CD14-positive monocyte (primary cell): ENCODE data around the gene ALAS2. TPM values are rescaled to one million over a fixed set of nuclear protein-coding genes. Genes with fewer than 3 reads are reported as not detected.

Experiments
- DNase-seq, 3 donors: peaks; one replicate each; pipeline ENCODE4 v3.0.0-alpha.2; 2011 to 2022
- H2AFZ ChIP-seq: 2 replicates; pipeline ENCODE4 v1.6.0; 2012; ENCODE audit warnings: mild to moderate bottlenecking, low read depth, low read length, inconsistent platforms; ENCODE audit not compliant: insufficient read depth, poor library complexity, severe bottlenecking
- H3K27ac ChIP-seq, 2 donors: 1 replicate in 1 of 2; 2 replicates in 1 of 2; pipeline ENCODE4 v1.5.1; 2012 to 2013; ENCODE audit warnings: low read length in 2 of 2, control low read depth in 1 of 2, inconsistent platforms in 1 of 2, low read depth in 1 of 2, mild to moderate bottlenecking in 1 of 2
- H3K27me3 ChIP-seq, 2 donors: one replicate each; pipeline versions ENCODE4 v1.6.0 to v1.6.1; 2011 to 2013; ENCODE audit warnings: low read length in 2 of 2; ENCODE audit not compliant: control insufficient read depth in 2 of 2, insufficient read depth in 2 of 2
- H3K36me3 ChIP-seq, 2 donors: replicated peaks in 1 of 2; 1 replicate in 1 of 2; 2 replicates in 1 of 2; pipeline versions ENCODE4 v1.5.1 to v1.6.1; 2012 to 2013; ENCODE audit warnings: low read length in 2 of 2, control low read depth in 1 of 2, inconsistent platforms in 1 of 2, mild to moderate bottlenecking in 1 of 2; ENCODE audit not compliant: insufficient read depth in 2 of 2, control insufficient read depth in 1 of 2
- H3K4me1 ChIP-seq, 2 donors: 1 replicate in 1 of 2; 2 replicates in 1 of 2; pipeline versions ENCODE4 v1.5.1 to v1.6.1; 2012 to 2013; ENCODE audit warnings: low read length in 2 of 2, control low read depth in 1 of 2, inconsistent platforms in 1 of 2, mild to moderate bottlenecking in 1 of 2, moderate library complexity in 1 of 2; ENCODE audit not compliant: insufficient read depth in 2 of 2, control insufficient read depth in 1 of 2
- H3K4me2 ChIP-seq: replicated peaks from 2 replicates; pipeline ENCODE3; 2012; ENCODE audit warnings: low read length, moderate library complexity, mild to moderate bottlenecking; ENCODE audit not compliant: poor library complexity, severe bottlenecking; ENCODE audit errors: extremely low read depth
- H3K4me3 ChIP-seq, 3 experiments: fragments of 200-600 bp in 1 of 3; sonication (generic) in 1 of 3; replicated peaks in 1 of 3; 1 replicate in 2 of 3; 2 replicates in 1 of 3; pipeline ENCODE4 v1.5.1; 2011 to 2013; ENCODE audit warnings: low read length in 3 of 3, mild to moderate bottlenecking in 3 of 3, control low read depth in 2 of 3, low read depth in 2 of 3, inconsistent platforms in 1 of 3, moderate library complexity in 1 of 3
- H3K79me2 ChIP-seq: 2 replicates; pipeline ENCODE4 v1.6.0; 2012; ENCODE audit warnings: mild to moderate bottlenecking, control low read depth, inconsistent platforms, low read length, moderate library complexity; ENCODE audit not compliant: insufficient read depth
- H3K9ac ChIP-seq: 2 replicates; pipeline ENCODE4 v1.6.0; 2017; ENCODE audit warnings: low read length, mild to moderate bottlenecking; ENCODE audit not compliant: insufficient read depth, poor library complexity, severe bottlenecking
- H3K9me3 ChIP-seq, 2 donors: replicated peaks in 1 of 2; 1 replicate in 1 of 2; 2 replicates in 1 of 2; pipeline versions ENCODE4 v1.5.1 to v1.6.1; 2012 to 2013; ENCODE audit warnings: low read length in 2 of 2, control low read depth in 1 of 2; ENCODE audit not compliant: control insufficient read depth in 1 of 2, insufficient read depth in 1 of 2
- H4K20me1 ChIP-seq: 2 replicates; pipeline ENCODE4 v1.6.0; 2012; ENCODE audit warnings: mild to moderate bottlenecking, low read length, control low read depth, moderate library complexity; ENCODE audit not compliant: insufficient read depth
- H3K27ac Mint-ChIP-seq, 7 donors: one replicate each; pipeline ENCODE4 v1.8.0; 2020; ENCODE audit warnings: mild to moderate bottlenecking in 7 of 7, mixed read lengths in 7 of 7, moderate library complexity in 6 of 7, inconsistent platforms in 2 of 7
- H3K27me3 Mint-ChIP-seq, 3 donors: one replicate each; pipeline ENCODE4 v1.8.0; 2021 to 2022; ENCODE audit warnings: low read depth in 3 of 3, mild to moderate bottlenecking in 3 of 3, mixed read lengths in 3 of 3, moderate library complexity in 3 of 3, inconsistent platforms in 1 of 3
- H3K36me3 Mint-ChIP-seq, 2 donors: one replicate each; pipeline ENCODE4 v1.8.0; 2020; ENCODE audit warnings: mixed read lengths in 2 of 2, inconsistent platforms in 1 of 2, mild to moderate bottlenecking in 1 of 2
- H3K4me1 Mint-ChIP-seq: one replicate; pipeline ENCODE4 v1.8.0; 2020; ENCODE audit warnings: mild to moderate bottlenecking, mixed read lengths
- H3K4me3 Mint-ChIP-seq, 2 donors: one replicate each; pipeline ENCODE4 v1.8.0; 2020; ENCODE audit warnings: mild to moderate bottlenecking in 2 of 2, mixed read lengths in 2 of 2, moderate library complexity in 1 of 2
- H3K9me3 Mint-ChIP-seq, 7 donors: one replicate each; pipeline ENCODE4 v1.8.0; 2020 to 2022; ENCODE audit warnings: mixed read lengths in 7 of 7, mild to moderate bottlenecking in 6 of 7, moderate library complexity in 6 of 7, inconsistent platforms in 2 of 7
- CTCF ChIP-seq: fragments of 200-600 bp; IDR thresholded peaks from one replicate; pipeline ENCODE4 v1.8.0; 2022; ENCODE audit warnings: antibody characterized with exemption, mild to moderate bottlenecking
- WGBS: methylation state at CpG from one replicate; pipeline ENCODE4 v1.1.5; 2013; ENCODE audit warnings: missing lambda C conversion rate; ENCODE audit not compliant: insufficient coverage; 5-methylcytosine and 5-hydroxymethylcytosine counted together
- intact Hi-C, 2 donors: fragments of 100-400 bp; cut with micrococcal nuclease; formaldehyde crosslinking; loops; one replicate each; pipeline versions ENCODE4 v1.15.0 to v1.15.1; 2023
- polyA plus RNA-seq, 3 donors: library from polyadenylated mRNA; depleted of rRNA in 1 of 3; unstranded in 2 of 3; stranded (reverse) in 1 of 3; fragments of 300-500 nt in 2 of 3; fragments of >200 nt in 1 of 3; fragmentation: Illumina TruSeq in 2 of 3; gene quantifications; 1 replicate in 2 of 3; 2 replicates in 1 of 3; pipeline ENCODE4 v1.2.3, GENCODE V29; 2012 to 2021

Gene ALAS2
- polyA plus RNA-seq, 3 donors, result 1.1 TPM; not detected in 2

- H3K4me3 Mint-ChIP-seq, result peak within 1 kb of the TSS in 1 of 2 donors; percentile 42
- WGBS, result no CpG with 5 or more reads among the region's 2 CpGs
- no peak within 1 kb of the TSS for H3K9ac ChIP-seq
Measured at GRCh38 chrX:54994099-54994498, 36.7 kb downstream of the ALAS2 start, which contains the start of gene PFKFB1. Gene PFKFB1, minus strand, starts transcription at chrX:54994188. Its CDS starts 181 bp downstream, at chrX:54994007.

DNA sequence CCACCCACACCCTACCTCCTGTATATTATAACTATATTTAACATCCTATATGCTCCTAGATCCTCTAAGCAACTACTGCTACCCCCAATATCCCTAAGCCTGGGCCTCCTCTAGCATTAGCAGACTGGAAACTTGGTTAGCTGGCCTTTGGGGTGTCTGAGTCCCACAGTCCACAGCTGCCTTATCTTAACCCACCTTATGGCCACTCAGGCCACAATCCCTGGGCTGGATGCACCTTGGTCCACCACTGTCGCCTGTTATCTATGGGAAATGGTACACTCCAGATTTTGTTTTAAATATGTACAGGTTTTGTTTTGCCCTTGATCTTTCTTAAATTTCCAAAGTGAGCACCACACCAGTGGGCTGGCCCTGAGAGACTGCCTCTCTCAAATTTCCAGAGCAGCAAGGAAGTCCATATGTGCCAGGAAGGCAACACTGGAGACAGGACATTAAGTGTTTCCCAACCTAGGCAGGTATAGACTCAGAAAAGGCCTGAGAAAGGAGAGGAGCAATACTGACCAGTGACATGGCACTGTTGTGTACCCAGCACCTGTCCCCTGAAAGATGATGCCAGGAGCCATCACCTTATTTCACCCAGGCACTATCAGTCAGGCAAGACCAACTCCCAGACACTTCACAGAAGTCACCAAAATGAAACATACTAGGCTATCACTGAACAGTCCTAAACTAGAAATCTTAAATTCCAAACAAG is 37.7 kb downstream of the ALAS2 start:
- Histone ChIP-seq H3K79me2 (no peaks in the 10 kb centered on the region), H3K27ac (no peak overlapping the region), H4K20me1 (no peaks in the 10 kb centered on the region), H2AFZ (no peak overlapping the region), H3K4me2 (no peak overlapping the region), H3K36me3 (no peaks in the 10 kb centered on the region), H3K9ac (no peak overlapping the region), H3K27me3 (peaks cover 0 to 2% of the 10 kb centered on the region in 2 donors), H3K9me3 (no peaks in the 10 kb centered on the region), H3K4me1 (peaks cover 0 to 9% of the 10 kb centered on the region in 2 donors), H3K4me3 (no peak overlapping the region)
- no CpG with 5 or more reads among the region's 1 CpG for WGBS
- Mint-ChIP-seq H3K27ac (no peak overlapping the region), H3K9me3 (peaks cover 0 to 2% (median 0%) of the 10 kb centered on the region in 7 donors), H3K27me3 (peaks cover 2 to 10% (median 2%) of the 10 kb centered on the region in 3 donors), H3K36me3 (no peaks in the 10 kb centered on the region), H3K4me3 (no peak overlapping the region), H3K4me1 (peaks cover 8% of the 10 kb centered on the region)
- TF ChIP-seq CTCF, result no peak
- intact Hi-C loops, result loop anchor here in 1 of 2 donors (10.0 kb wide), 1 partner anchor 178 kb away; no protein-coding TSS in a partner anchor
- DNase-seq, result no peak

More at GRCh38 chrX:54994099-54994498, 36.7 kb downstream of the ALAS2 start, which contains the start of gene PFKFB1:
- intact Hi-C loops, result loop anchor here in 1 of 2 donors (10.0 kb wide), 1 partner anchor 179 kb away; no protein-coding TSS in a partner anchor
- peaks cover 0 to 2% of the 10 kb centered on the region in 2 donors for H3K27me3 ChIP-seq
- no peaks in the 10 kb centered on the region for H3K79me2 ChIP-seq
- no peaks in the 10 kb centered on the region for H3K9me3 ChIP-seq
- H3K4me1 ChIP-seq, result peaks cover under 1 to 10% of the 10 kb centered on the region in 2 donors
- DNase-seq, result no peak
- H3K9me3 Mint-ChIP-seq, result no peaks in the 10 kb centered on the region
- H4K20me1 ChIP-seq, result no peaks in the 10 kb centered on the region
- H3K36me3 ChIP-seq, result no peaks in the 10 kb centered on the region
- no peak within 1 kb of the TSS for H3K4me3 ChIP-seq
- H3K27ac Mint-ChIP-seq, result peak within 1 kb of the TSS in 2 of 7 donors; percentile 31 to 33
- H3K4me2 ChIP-seq, result no peak within 1 kb of the TSS
- H2AFZ ChIP-seq, result no peak within 1 kb of the TSS
- peaks cover 9% of the 10 kb centered on the region for H3K4me1 Mint-ChIP-seq
- no peak for TF ChIP-seq CTCF
- peaks cover 2 to 10% (median 2%) of the 10 kb centered on the region in 3 donors for H3K27me3 Mint-ChIP-seq
- H3K27ac ChIP-seq, result no peak within 1 kb of the TSS
- no peaks in the 10 kb centered on the region for H3K36me3 Mint-ChIP-seq
